Loucy (cell line): ENCODE measurements around the gene FLOT1.

Experiments used
- H2AFZ ChIP-seq: fragments of 200-600 bp; sonication (generic); 2 replicates; pipeline ENCODE4 v1.6.0; 2016; ENCODE audit warnings: antibody characterized with exemption, mild to moderate bottlenecking, low read length, moderate library complexity
- H3F3A ChIP-seq: fragments of 200-600 bp; 2 replicates; pipeline ENCODE4 v1.6.0; 2016; ENCODE audit warnings: antibody characterized with exemption, low read depth, mild to moderate bottlenecking
- H3K27me3 ChIP-seq: fragments of 200-600 bp; sonication (generic); 2 replicates; pipeline ENCODE4 v1.6.1; 2014; ENCODE audit warnings: low read length, mild to moderate bottlenecking; ENCODE audit not compliant: insufficient read depth, poor library complexity, severe bottlenecking
- H3K36me3 ChIP-seq: fragments of 200-600 bp; sonication (generic); 2 replicates; pipeline ENCODE4 v1.6.1; 2016; ENCODE audit warnings: low read length; ENCODE audit not compliant: insufficient read depth
- H3K4me1 ChIP-seq: fragments of 200-600 bp; sonication (generic); 2 replicates; pipeline ENCODE4 v1.5.1; 2014; ENCODE audit warnings: low read length, mild to moderate bottlenecking; ENCODE audit not compliant: insufficient read depth, poor library complexity, severe bottlenecking
- H3K4me2 ChIP-seq: fragments of 200-600 bp; sonication (generic); 2 replicates; pipeline ENCODE4 v1.6.0; 2014; ENCODE audit warnings: antibody characterized with exemption, low read length, low read depth, mild to moderate bottlenecking; ENCODE audit not compliant: poor library complexity, severe bottlenecking
- H3K4me3 ChIP-seq: fragments of 200-600 bp; sonication (generic); 2 replicates; pipeline ENCODE4 v1.5.1; 2014; ENCODE audit warnings: low read length, mild to moderate bottlenecking, mixed read lengths; ENCODE audit not compliant: poor library complexity, severe bottlenecking
- H3K79me2 ChIP-seq: fragments of 200-600 bp; sonication (generic); 2 replicates; pipeline ENCODE4 v1.6.1; 2014; ENCODE audit warnings: low read length; ENCODE audit not compliant: insufficient read depth
- H3K9ac ChIP-seq: fragments of 200-600 bp; sonication (generic); 2 replicates; pipeline ENCODE4 v1.6.0; 2014; ENCODE audit warnings: mild to moderate bottlenecking, low read depth, low read length, moderate library complexity; ENCODE audit not compliant: poor library complexity, severe bottlenecking
- H3K9me2 ChIP-seq: fragments of 200-600 bp; sonication (generic); replicated peaks from 2 replicates; pipeline ENCODE4 v1.6.1; 2016; ENCODE audit warnings: low read depth, low read length, mixed read lengths
- H3K9me3 ChIP-seq: fragments of 200-600 bp; sonication (generic); 2 replicates; pipeline ENCODE4 v1.6.1; 2014; ENCODE audit warnings: mild to moderate bottlenecking, antibody characterized with exemption, low read length, low read depth; ENCODE audit not compliant: insufficient read depth
- H4K20me1 ChIP-seq: fragments of 200-600 bp; sonication (generic); 2 replicates; pipeline ENCODE4 v1.6.0; 2014; ENCODE audit warnings: antibody characterized with exemption, low read length, mild to moderate bottlenecking; ENCODE audit not compliant: insufficient read depth, poor library complexity, severe bottlenecking
- EZH2phosphoT487 ChIP-seq: fragments of 200-600 bp; IDR thresholded peaks from 2 replicates; pipeline ENCODE4 v1.6.1; 2018; ENCODE audit warnings: antibody characterized with exemption, mild to moderate bottlenecking, moderate library complexity, borderline replicate concordance
- TF ChIP-seq, protein P1 (sequence below): fragments of 200-600 bp; sonication (generic); conservative IDR thresholded peaks from 2 replicates; pipeline ENCODE4 v1.5.1; 2014; ENCODE audit warnings: mild to moderate bottlenecking, antibody characterized with exemption, low read length

Gene FLOT1

DNA sequence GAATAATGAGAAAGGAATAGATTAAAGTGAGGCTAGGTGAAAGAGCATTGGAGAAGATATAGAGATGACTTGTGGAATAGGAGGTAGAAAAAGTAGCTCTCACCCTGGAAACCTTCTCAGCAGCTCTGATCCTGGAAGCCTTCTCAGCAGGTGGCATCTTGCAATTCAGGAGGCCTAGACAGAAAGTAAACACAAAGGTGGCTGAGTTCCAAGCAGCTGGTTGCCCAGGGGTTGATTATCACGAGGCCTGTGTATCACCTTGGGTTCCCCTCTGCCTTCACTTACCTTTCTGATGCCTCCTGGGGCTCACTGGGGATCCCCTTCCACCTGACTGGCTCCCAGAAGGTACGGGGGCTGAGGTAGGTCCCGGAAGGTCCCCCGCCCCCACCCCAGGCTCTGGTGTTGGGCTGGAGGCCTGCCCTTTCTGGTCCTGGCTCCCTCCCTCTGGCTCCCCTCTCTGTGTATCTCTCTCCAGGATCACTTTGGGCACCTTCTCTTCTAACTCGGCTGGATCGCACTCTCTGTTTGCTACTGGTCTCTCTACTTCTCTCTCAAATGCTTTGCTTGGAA lies 35.1 kb downstream of the FLOT1 start:
- TF ChIP-seq, protein P1, sequence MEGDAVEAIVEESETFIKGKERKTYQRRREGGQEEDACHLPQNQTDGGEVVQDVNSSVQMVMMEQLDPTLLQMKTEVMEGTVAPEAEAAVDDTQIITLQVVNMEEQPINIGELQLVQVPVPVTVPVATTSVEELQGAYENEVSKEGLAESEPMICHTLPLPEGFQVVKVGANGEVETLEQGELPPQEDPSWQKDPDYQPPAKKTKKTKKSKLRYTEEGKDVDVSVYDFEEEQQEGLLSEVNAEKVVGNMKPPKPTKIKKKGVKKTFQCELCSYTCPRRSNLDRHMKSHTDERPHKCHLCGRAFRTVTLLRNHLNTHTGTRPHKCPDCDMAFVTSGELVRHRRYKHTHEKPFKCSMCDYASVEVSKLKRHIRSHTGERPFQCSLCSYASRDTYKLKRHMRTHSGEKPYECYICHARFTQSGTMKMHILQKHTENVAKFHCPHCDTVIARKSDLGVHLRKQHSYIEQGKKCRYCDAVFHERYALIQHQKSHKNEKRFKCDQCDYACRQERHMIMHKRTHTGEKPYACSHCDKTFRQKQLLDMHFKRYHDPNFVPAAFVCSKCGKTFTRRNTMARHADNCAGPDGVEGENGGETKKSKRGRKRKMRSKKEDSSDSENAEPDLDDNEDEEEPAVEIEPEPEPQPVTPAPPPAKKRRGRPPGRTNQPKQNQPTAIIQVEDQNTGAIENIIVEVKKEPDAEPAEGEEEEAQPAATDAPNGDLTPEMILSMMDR = no peak
- TF ChIP-seq EZH2phosphoT487 = no peak
- H3K36me3 ChIP-seq = peaks cover 23% of the 10 kb centered on the region; the same call in 1 of the 2 replicates
- no peak overlapping the region for H3K4me2 ChIP-seq

DNA sequence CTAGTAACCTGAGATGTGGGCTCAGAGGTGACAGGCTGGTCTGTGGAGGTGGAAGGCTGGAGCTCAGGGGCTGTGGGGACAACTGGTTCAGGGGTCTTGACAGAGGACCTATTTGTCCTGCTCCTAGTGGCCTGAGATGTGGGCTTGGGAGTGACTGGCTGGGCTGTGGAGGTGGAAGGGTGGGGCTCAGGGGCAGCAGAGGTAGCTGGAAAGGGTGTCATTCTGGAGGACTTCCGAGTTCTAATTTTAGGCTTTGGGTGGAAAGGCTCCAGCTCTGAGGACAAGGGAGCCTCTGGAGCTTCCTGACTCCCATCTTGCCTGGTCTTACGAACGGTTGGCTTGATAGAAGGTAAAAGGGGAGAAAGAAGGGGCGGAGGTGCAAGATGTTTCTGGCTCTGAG lies 36.9 kb downstream of the FLOT1 start:
- Histone ChIP-seq H3K9ac (no peak overlapping the region), H3K4me1 (peaks cover under 1% of the 10 kb centered on the region), H3K27me3 (no peaks in the 10 kb centered on the region), H2AFZ (no peak overlapping the region), H3K4me2 (no peak overlapping the region), H3K36me3 (peaks cover 30% of the 10 kb centered on the region; the same call in 1 of the 2 replicates), H4K20me1 (no peaks in the 10 kb centered on the region), H3F3A (no peaks in the 10 kb centered on the region), H3K79me2 (peaks cover 6% of the 10 kb centered on the region; the same call in 1 of the 2 replicates), H3K4me3 (no peak overlapping the region), H3K9me2 (no peaks in the 10 kb centered on the region), H3K9me3 (no peaks in the 10 kb centered on the region)
- TF ChIP-seq EZH2phosphoT487 = no peak
- TF ChIP-seq, protein P1 = no peak

More for the DNA sequence above, 35.1 kb downstream of the FLOT1 start:
- Histone ChIP-seq H4K20me1 (no peaks in the 10 kb centered on the region), H3K4me3 (no peak overlapping the region), H3K9me2 (no peaks in the 10 kb centered on the region), H3K79me2 (peaks cover 18% of the 10 kb centered on the region), H3K4me1 (peaks cover 18% of the 10 kb centered on the region), H3K9me3 (no peaks in the 10 kb centered on the region), H3K9ac (no peak overlapping the region), H3K27me3 (no peaks in the 10 kb centered on the region), H2AFZ (no peak overlapping the region), H3F3A (no peaks in the 10 kb centered on the region)

DNA sequence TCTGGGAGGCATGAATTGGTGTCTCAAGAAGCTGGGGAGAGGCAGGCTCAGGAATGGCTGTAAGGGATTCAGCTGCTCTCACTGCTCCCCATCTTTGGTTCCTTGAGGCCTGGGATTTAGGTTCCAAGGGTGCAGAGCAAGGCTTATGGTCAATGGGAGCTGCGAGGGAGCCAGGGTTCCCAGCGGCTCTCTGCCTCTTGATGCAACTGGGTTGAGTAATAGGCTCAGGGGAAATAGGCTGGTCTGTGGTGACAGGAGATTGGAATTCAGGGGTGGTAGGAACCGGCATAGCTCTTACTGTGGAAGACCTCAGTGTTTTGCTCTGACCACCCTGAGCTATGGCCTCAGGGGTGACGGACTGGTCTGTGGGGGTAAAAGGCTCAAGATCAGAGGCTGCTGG lies 38.7 kb downstream of the FLOT1 start:
- Histone ChIP-seq H4K20me1 (no peaks in the 10 kb centered on the region), H3F3A (no peaks in the 10 kb centered on the region), H3K4me3 (no peak overlapping the region), H3K9ac (no peak overlapping the region), H3K36me3 (peaks cover 33% of the 10 kb centered on the region; the same call in 1 of the 2 replicates), H3K79me2 (no peaks in the 10 kb centered on the region; the same call in 1 of the 2 replicates), H3K4me2 (no peak overlapping the region), H3K4me1 (no peaks in the 10 kb centered on the region), H3K9me2 (no peaks in the 10 kb centered on the region), H2AFZ (no peak overlapping the region), H3K27me3 (no peaks in the 10 kb centered on the region), H3K9me3 (no peaks in the 10 kb centered on the region)
- TF ChIP-seq EZH2phosphoT487 = no peak
- TF ChIP-seq, protein P1 = no peak
